ENCODE measurements around the gene METTL6.

The METTL6 gene

GRCh38 chr3:15361494-15362214 lies 65.7 kb downstream of the METTL6 start:
- no peak for DNase-seq

- no peak for DNase-seq
Measured at GRCh38 chr3:15360788-15361493, 66.4 kb downstream of the METTL6 start.

All from left hindlimb (tissue), 1 donor.